Liver (tissue), 9 donors: ENCODE results near the gene AFDN. TPM values are rescaled to one million over a fixed set of nuclear protein-coding genes. Genes with fewer than 3 reads are reported as not detected.

Experiments
- DNase-seq: peaks from one replicate; pipeline ENCODE4 v3.0.0-alpha.2; 2017; ENCODE audit warnings: low spot score
- H3K27ac ChIP-seq, 2 donors: one replicate each; pipeline ENCODE4 v1.7.0; 2013; ENCODE audit warnings: inconsistent platforms in 2 of 2, low read length in 2 of 2, control low read depth in 1 of 2, low read depth in 1 of 2, mild to moderate bottlenecking in 1 of 2
- H3K27me3 ChIP-seq, 4 donors: one replicate each; pipeline versions ENCODE4 v1.6.1 to v1.7.0; 2013; ENCODE audit warnings: low read length in 3 of 4, inconsistent platforms in 1 of 4, mild to moderate bottlenecking in 1 of 4, moderate library complexity in 1 of 4; ENCODE audit not compliant: control insufficient read depth in 4 of 4, insufficient read depth in 4 of 4
- H3K36me3 ChIP-seq, 4 donors: one replicate each; pipeline versions ENCODE4 v1.6.1 to v1.7.0; 2013; ENCODE audit warnings: low read length in 3 of 4, mild to moderate bottlenecking in 3 of 4, low read depth in 1 of 4, moderate library complexity in 1 of 4; ENCODE audit not compliant: control insufficient read depth in 4 of 4, insufficient read depth in 3 of 4
- H3K4me1 ChIP-seq, 4 donors: one replicate each; pipeline versions ENCODE4 v1.6.1 to v1.7.0; 2013; ENCODE audit warnings: low read length in 3 of 4, mild to moderate bottlenecking in 3 of 4, moderate library complexity in 1 of 4; ENCODE audit not compliant: control insufficient read depth in 4 of 4, insufficient read depth in 4 of 4
- H3K4me3 ChIP-seq, 3 donors: one replicate each; pipeline versions ENCODE4 v1.6.1 to v1.7.0; 2013; ENCODE audit warnings: low read length in 3 of 3, control low read depth in 1 of 3, low read depth in 1 of 3, mild to moderate bottlenecking in 1 of 3
- H3K9ac ChIP-seq, 2 donors: one replicate each; pipeline ENCODE4 v1.7.0; 2013; ENCODE audit warnings: low read length in 2 of 2, mild to moderate bottlenecking in 2 of 2, moderate library complexity in 2 of 2, control low read depth in 1 of 2, low read depth in 1 of 2
- H3K9me3 ChIP-seq, 4 donors: one replicate each; pipeline versions ENCODE4 v1.6.1 to v1.7.0; 2013; ENCODE audit warnings: low read length in 3 of 4; ENCODE audit not compliant: control insufficient read depth in 4 of 4
- CTCF ChIP-seq: fragments of 150-350 bp; IDR thresholded peaks from 2 replicates; pipeline ENCODE4 v1.5.1; 2017; ENCODE audit warnings: improper control_type of control experiment, low read depth, low read length; ENCODE audit not compliant: missing input control
- FOXA1 ChIP-seq: IDR thresholded peaks from 2 replicates; pipeline ENCODE4 v1.6.1; 2016; ENCODE audit warnings: antibody characterized with exemption
- FOXA2 ChIP-seq: IDR thresholded peaks from 2 replicates; pipeline ENCODE4 v1.6.1; 2016; ENCODE audit warnings: antibody characterized with exemption
- GABPA ChIP-seq, 2 donors: IDR thresholded peaks in 1 of 2; conservative IDR thresholded peaks in 1 of 2; 2 replicates each; pipeline ENCODE4 v1.6.1; 2016; ENCODE audit warnings: antibody characterized with exemption in 2 of 2, mild to moderate bottlenecking in 1 of 2, moderate library complexity in 1 of 2
- HNF4A ChIP-seq, 2 donors: conservative IDR thresholded peaks; 2 replicates each; pipeline ENCODE4 v1.6.1; 2016; ENCODE audit warnings: antibody characterized with exemption in 2 of 2, mild to moderate bottlenecking in 2 of 2
- HNF4G ChIP-seq: IDR thresholded peaks from 2 replicates; pipeline ENCODE4 v1.6.1; 2016; ENCODE audit warnings: antibody characterized with exemption
- JUND ChIP-seq, 2 donors: IDR thresholded peaks; 2 replicates each; pipeline ENCODE4 v1.6.1; 2016; ENCODE audit warnings: antibody characterized with exemption in 2 of 2
- NR2F2 ChIP-seq: IDR thresholded peaks from 2 replicates; pipeline ENCODE4 v1.6.1; 2016; ENCODE audit warnings: antibody characterized with exemption
- RAD21 ChIP-seq, 2 donors: IDR thresholded peaks; 2 replicates each; pipeline ENCODE4 v1.6.1; 2016; ENCODE audit warnings: antibody characterized with exemption in 2 of 2, mild to moderate bottlenecking in 2 of 2
- RXRA ChIP-seq, 2 donors: IDR thresholded peaks; 2 replicates each; pipeline ENCODE4 v1.6.1; 2017 to 2018; ENCODE audit warnings: antibody characterized with exemption in 2 of 2, mild to moderate bottlenecking in 1 of 2
- SP1 ChIP-seq: IDR thresholded peaks from 2 replicates; pipeline ENCODE4 v1.6.1; 2018; ENCODE audit warnings: antibody characterized with exemption, mild to moderate bottlenecking
- TAF1 ChIP-seq: conservative IDR thresholded peaks from 2 replicates; pipeline ENCODE4 v1.6.1; 2016; ENCODE audit warnings: antibody characterized with exemption, mild to moderate bottlenecking
- ZBTB33 ChIP-seq: IDR thresholded peaks from 2 replicates; pipeline ENCODE4 v1.6.1; 2016; ENCODE audit warnings: antibody characterized with exemption
- WGBS: extraction: QIAGEN DNeasy Blood & Tissue Kit; methylation state at CpG from one replicate; pipeline ENCODE4 v1.1.7; 2013; 5-methylcytosine and 5-hydroxymethylcytosine counted together
- polyA plus RNA-seq, 2 donors: library from polyadenylated mRNA; stranded (reverse) in 1 of 2; unstranded in 1 of 2; fragments of 200-250 nt in 1 of 2; fragments of >200 nt in 1 of 2; fragmentation: Nextera tagmentation in 1 of 2; extraction: Ambion mirVana in 1 of 2; gene quantifications; one replicate each; pipeline versions ENCODE4 v1.2.1 to v1.2.3, GENCODE V29; 2013 to 2015
- total RNA-seq, 2 donors: library from RNA; depleted of rRNA; stranded (reverse); fragments of >200 nt; gene quantifications; one replicate each; pipeline ENCODE4 v1.2.3, GENCODE V29; 2014
- TF ChIP-seq, protein P1 (sequence below): IDR thresholded peaks from 2 replicates; pipeline ENCODE4 v1.6.1; 2016; ENCODE audit warnings: antibody characterized with exemption, mild to moderate bottlenecking
- TF ChIP-seq, protein P2 (sequence below): IDR thresholded peaks from 2 replicates; pipeline ENCODE4 v1.6.1; 2016; ENCODE audit warnings: antibody characterized with exemption
- donor health status: healthy.
- donor health status: healthy.
- donor health status: healthy.
- donor health status: healthy.
- donor health status: healthy.

Gene AFDN
- total and polyA plus RNA-seq, 4 donors, result 21.3 to 145 (median 29.3) TPM

GRCh38 chr6:168020242-168020641 is 193.5 kb downstream of the AFDN start:
- TF ChIP-seq HNF4A (conservative IDR thresholded peaks at IDR 0.05) (no peak), TAF1 (no peak), GABPA (IDR thresholded peaks at IDR 0.05 in 1 of 2, conservative IDR thresholded peaks at IDR 0.05 in 1 of 2) (no peak)
- TF ChIP-seq, protein P1, sequence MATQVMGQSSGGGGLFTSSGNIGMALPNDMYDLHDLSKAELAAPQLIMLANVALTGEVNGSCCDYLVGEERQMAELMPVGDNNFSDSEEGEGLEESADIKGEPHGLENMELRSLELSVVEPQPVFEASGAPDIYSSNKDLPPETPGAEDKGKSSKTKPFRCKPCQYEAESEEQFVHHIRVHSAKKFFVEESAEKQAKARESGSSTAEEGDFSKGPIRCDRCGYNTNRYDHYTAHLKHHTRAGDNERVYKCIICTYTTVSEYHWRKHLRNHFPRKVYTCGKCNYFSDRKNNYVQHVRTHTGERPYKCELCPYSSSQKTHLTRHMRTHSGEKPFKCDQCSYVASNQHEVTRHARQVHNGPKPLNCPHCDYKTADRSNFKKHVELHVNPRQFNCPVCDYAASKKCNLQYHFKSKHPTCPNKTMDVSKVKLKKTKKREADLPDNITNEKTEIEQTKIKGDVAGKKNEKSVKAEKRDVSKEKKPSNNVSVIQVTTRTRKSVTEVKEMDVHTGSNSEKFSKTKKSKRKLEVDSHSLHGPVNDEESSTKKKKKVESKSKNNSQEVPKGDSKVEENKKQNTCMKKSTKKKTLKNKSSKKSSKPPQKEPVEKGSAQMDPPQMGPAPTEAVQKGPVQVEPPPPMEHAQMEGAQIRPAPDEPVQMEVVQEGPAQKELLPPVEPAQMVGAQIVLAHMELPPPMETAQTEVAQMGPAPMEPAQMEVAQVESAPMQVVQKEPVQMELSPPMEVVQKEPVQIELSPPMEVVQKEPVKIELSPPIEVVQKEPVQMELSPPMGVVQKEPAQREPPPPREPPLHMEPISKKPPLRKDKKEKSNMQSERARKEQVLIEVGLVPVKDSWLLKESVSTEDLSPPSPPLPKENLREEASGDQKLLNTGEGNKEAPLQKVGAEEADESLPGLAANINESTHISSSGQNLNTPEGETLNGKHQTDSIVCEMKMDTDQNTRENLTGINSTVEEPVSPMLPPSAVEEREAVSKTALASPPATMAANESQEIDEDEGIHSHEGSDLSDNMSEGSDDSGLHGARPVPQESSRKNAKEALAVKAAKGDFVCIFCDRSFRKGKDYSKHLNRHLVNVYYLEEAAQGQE, result no peak
- Histone ChIP-seq H3K4me3 (no peak overlapping the region), H3K27me3 (no peaks in the 10 kb centered on the region), H3K4me1 (peaks cover 5 to 20% (median 14%) of the 10 kb centered on the region in 4 donors), H3K36me3 (no peaks in the 10 kb centered on the region), H3K27ac (no peak overlapping the region), H3K9me3 (no peaks in the 10 kb centered on the region), H3K9ac (no peak overlapping the region)
- DNase-seq, result no peak
- WGBS, result 94% methylated on average over 8 of the region's 8 CpGs

GRCh38 chr6:168021581-168021980 is 194.9 kb downstream of the AFDN start:
- H3K27ac ChIP-seq, result no peak overlapping the region
- WGBS, result 72% methylated on average over 5 of the region's 5 CpGs
- no peaks in the 10 kb centered on the region for H3K36me3 ChIP-seq
- no peaks in the 10 kb centered on the region for H3K9me3 ChIP-seq
- H3K4me3 ChIP-seq, result no peak overlapping the region
- H3K9ac ChIP-seq, result no peak overlapping the region
- DNase-seq, result no peak
- no peaks in the 10 kb centered on the region for H3K27me3 ChIP-seq
- no peak for TF ChIP-seq ZBTB33
- TF ChIP-seq, protein P2, sequence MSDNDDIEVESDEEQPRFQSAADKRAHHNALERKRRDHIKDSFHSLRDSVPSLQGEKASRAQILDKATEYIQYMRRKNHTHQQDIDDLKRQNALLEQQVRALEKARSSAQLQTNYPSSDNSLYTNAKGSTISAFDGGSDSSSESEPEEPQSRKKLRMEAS, result no peak
- no peak for TF ChIP-seq HNF4G
- no peak for TF ChIP-seq RAD21 (IDR thresholded peaks at IDR 0.05)
- TF ChIP-seq CTCF, result no peak
- TF ChIP-seq SP1, result no peak
- TF ChIP-seq NR2F2, result no peak
- TF ChIP-seq RXRA (IDR thresholded peaks at IDR 0.05), result no peak
- no peak for TF ChIP-seq HNF4A (conservative IDR thresholded peaks at IDR 0.05)
- TF ChIP-seq GABPA (IDR thresholded peaks at IDR 0.05 in 1 of 2, conservative IDR thresholded peaks at IDR 0.05 in 1 of 2), result no peak
- TF ChIP-seq, protein P1, result no peak
- TF ChIP-seq FOXA2, result no peak
- TF ChIP-seq FOXA1, result no peak
- no peak for TF ChIP-seq JUND (IDR thresholded peaks at IDR 0.05)
- H3K4me1 ChIP-seq, result peaks cover 5 to 20% (median 14%) of the 10 kb centered on the region in 4 donors
